Measurements from ENCODE around the gene NIT1.

- TF ChIP-seq POLR2AphosphoS5 (IDR thresholded peaks at IDR 0.05; ENCODE audit: low read depth, low read length) = no peak
- TF ChIP-seq NRF1 (IDR thresholded peaks at IDR 0.05; ENCODE audit: low read depth, low read length) = no peak
- TF ChIP-seq, protein P1, sequence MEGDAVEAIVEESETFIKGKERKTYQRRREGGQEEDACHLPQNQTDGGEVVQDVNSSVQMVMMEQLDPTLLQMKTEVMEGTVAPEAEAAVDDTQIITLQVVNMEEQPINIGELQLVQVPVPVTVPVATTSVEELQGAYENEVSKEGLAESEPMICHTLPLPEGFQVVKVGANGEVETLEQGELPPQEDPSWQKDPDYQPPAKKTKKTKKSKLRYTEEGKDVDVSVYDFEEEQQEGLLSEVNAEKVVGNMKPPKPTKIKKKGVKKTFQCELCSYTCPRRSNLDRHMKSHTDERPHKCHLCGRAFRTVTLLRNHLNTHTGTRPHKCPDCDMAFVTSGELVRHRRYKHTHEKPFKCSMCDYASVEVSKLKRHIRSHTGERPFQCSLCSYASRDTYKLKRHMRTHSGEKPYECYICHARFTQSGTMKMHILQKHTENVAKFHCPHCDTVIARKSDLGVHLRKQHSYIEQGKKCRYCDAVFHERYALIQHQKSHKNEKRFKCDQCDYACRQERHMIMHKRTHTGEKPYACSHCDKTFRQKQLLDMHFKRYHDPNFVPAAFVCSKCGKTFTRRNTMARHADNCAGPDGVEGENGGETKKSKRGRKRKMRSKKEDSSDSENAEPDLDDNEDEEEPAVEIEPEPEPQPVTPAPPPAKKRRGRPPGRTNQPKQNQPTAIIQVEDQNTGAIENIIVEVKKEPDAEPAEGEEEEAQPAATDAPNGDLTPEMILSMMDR (IDR thresholded peaks at IDR 0.05; ENCODE audit: control extremely low read depth in 1 of 3, insufficient read depth in 1 of 3, low read depth in 1 of 3, low read length in 3 of 3) = no peak
- TF ChIP-seq SAP30 (IDR thresholded peaks at IDR 0.05; ENCODE audit: insufficient read depth, insufficient replicate concordance, low read length) = no peak
- TF ChIP-seq POU5F1 (IDR thresholded peaks at IDR 0.05; ENCODE audit: low read depth, low read length) = no peak
- no peak for TF ChIP-seq EZH2 (IDR thresholded peaks at IDR 0.05; ENCODE audit: low read depth, low read length, severe bottlenecking)
- TF ChIP-seq MAX (IDR thresholded peaks at IDR 0.05) = no peak
- no peak for TF ChIP-seq POLR2A (IDR thresholded peaks at IDR 0.05; ENCODE audit: control extremely low read depth in 1 of 2, low read depth in 2 of 2, low read length in 2 of 2)
- no peak for TF ChIP-seq CHD1 (IDR thresholded peaks at IDR 0.05; ENCODE audit: low read depth, low read length)
Measured at GRCh38 chr1:161091796-161092507, 26.0 kb upstream of the NIT1 start.

Data from H1 (cell line).